HCT116 (cell line): ENCODE data around the gene B4GALNT4. TPM values are rescaled to one million over a fixed set of nuclear protein-coding genes. Genes with fewer than 3 reads are reported as not detected.

Experiments used
- ATAC-seq: fragments of 200-7000 bp; cut with Tn5 transposase; 2 replicates; pipeline ENCODE4 v1.9.1; 2020; ENCODE audit warnings: mild to moderate bottlenecking, moderate library complexity
- BruUV-seq: library from RNA; stranded (reverse); fragments of 400-500 nt; replicated peaks from 2 replicates; lab custom pipeline; 2021; lab: Mats Ljungman, UMichigan
- CTCF ChIA-PET: fragments of 300-600 bp; sonication (Branson Sonifier 250); formaldehyde crosslinking; loops from one replicate; lab custom pipeline; 2021; ENCODE audit warnings: antibody characterized with exemption; lab: Charles Lee
- POLR2A ChIA-PET: fragments of 300-600, 350-600 bp; sonication (Branson Sonifier 250); formaldehyde crosslinking; loops from one replicate; lab custom pipeline; 2021; ENCODE audit warnings: antibody characterized with exemption; lab: Charles Lee
- RAD21 ChIA-PET, 2 experiments: fragments of 300-600 bp; sonication (Branson Sonifier 250); formaldehyde crosslinking; loops; one replicate each; lab custom pipeline; 2023; ENCODE audit warnings: low total read pairs in 2 of 2; ENCODE audit not compliant: uncharacterized antibody in 2 of 2, unreplicated experiment in 2 of 2, low non-redundant PET in 1 of 2; lab: Charles Lee
- DNase-seq: peaks from one replicate; pipeline ENCODE4 v3.0.0-alpha.2; 2010; ENCODE audit warnings: low read depth, low spot score
- H2AFZ ChIP-seq: fragments of 200-600 bp; shearing (Covaris generic), sonication (generic); 2 replicates; pipeline ENCODE4 v1.6.1; 2017; ENCODE audit warnings: low read depth, mixed run types, mixed read lengths, antibody characterized with exemption, low read length; ENCODE audit not compliant: poor library complexity, severe bottlenecking
- H3K27ac ChIP-seq: 2 replicates; pipeline ENCODE4 v1.5.1; 2012; ENCODE audit warnings: low read depth, low read length
- H3K27me3 ChIP-seq: fragments of 200-600 bp; sonication (generic); 2 replicates; pipeline ENCODE4 v1.6.1; 2016; ENCODE audit warnings: mixed run types, low read length, mixed read lengths; ENCODE audit not compliant: insufficient read depth
- H3K36me3 ChIP-seq, 2 experiments: fragments of 200-500 bp in 1 of 2; fragments of 200-600 bp in 1 of 2; sonication (Bioruptor generic) in 1 of 2; sonication (generic) in 1 of 2; 2 replicates each; pipeline versions ENCODE4 v1.5.1 to v1.6.1; 2014 to 2016; ENCODE audit warnings: low read length in 2 of 2, inconsistent platforms in 1 of 2, mixed read lengths in 1 of 2, mixed run types in 1 of 2; ENCODE audit not compliant: insufficient read depth in 2 of 2, control insufficient read depth in 1 of 2
- H3K4me1 ChIP-seq, 2 experiments: fragments of 200-600 bp in 1 of 2; sonication (generic) in 1 of 2; 2 replicates each; pipeline versions ENCODE4 v1.5.1 to v1.6.1; 2012 to 2017; ENCODE audit warnings: low read length in 2 of 2, inconsistent platforms in 1 of 2, mild to moderate bottlenecking in 1 of 2, mixed read lengths in 1 of 2, mixed run types in 1 of 2, moderate library complexity in 1 of 2; ENCODE audit not compliant: insufficient read depth in 2 of 2, control insufficient read depth in 1 of 2
- H3K4me2 ChIP-seq: fragments of 200-600 bp; sonication (generic); 2 replicates; pipeline ENCODE4 v1.6.1; 2017; ENCODE audit warnings: mixed run types, low read length, mixed read lengths
- H3K4me3 ChIP-seq, 2 experiments: fragments of 200-600 bp in 1 of 2; sonication (generic) in 1 of 2; replicated peaks in 1 of 2; 2 replicates each; pipeline ENCODE4 v1.5.1; 2011 to 2016; ENCODE audit warnings: low read length in 2 of 2, control low read depth in 1 of 2, low read depth in 1 of 2, mild to moderate bottlenecking in 1 of 2, mixed read lengths in 1 of 2, mixed run types in 1 of 2
- H3K79me2 ChIP-seq: fragments of 200-600 bp; sonication (generic); 2 replicates; pipeline ENCODE4 v1.6.1; 2017; ENCODE audit warnings: mild to moderate bottlenecking, mixed run types, low read length, moderate library complexity, mixed read lengths; ENCODE audit not compliant: insufficient read depth
- H3K9ac ChIP-seq: fragments of 200-600 bp; sonication (generic); 2 replicates; pipeline ENCODE4 v1.6.1; 2016; ENCODE audit warnings: low read length, mixed read lengths
- H3K9me2 ChIP-seq: fragments of 200-600 bp; sonication (generic), shearing (Covaris generic); 2 replicates; pipeline ENCODE4 v1.6.1; 2017; ENCODE audit warnings: mixed run types, mild to moderate bottlenecking, moderate library complexity; ENCODE audit not compliant: insufficient read depth
- H3K9me3 ChIP-seq, 2 experiments: fragments of 200-500 bp in 1 of 2; fragments of 200-600 bp in 1 of 2; sonication (Bioruptor generic) in 1 of 2; sonication (generic) in 1 of 2; 2 replicates each; pipeline ENCODE4 v1.6.1; 2014 to 2017; ENCODE audit warnings: low read length in 2 of 2, mixed read lengths in 2 of 2, inconsistent platforms in 1 of 2, low read depth in 1 of 2, mild to moderate bottlenecking in 1 of 2, mixed run types in 1 of 2, moderate library complexity in 1 of 2; ENCODE audit not compliant: control insufficient read depth in 1 of 2, insufficient read depth in 1 of 2
- H4K20me1 ChIP-seq: fragments of 200-600 bp; sonication (generic), shearing (Covaris generic); 2 replicates; pipeline ENCODE4 v1.6.1; 2017; ENCODE audit warnings: mixed run types, mild to moderate bottlenecking, moderate library complexity; ENCODE audit not compliant: insufficient read depth
- EGR1 ChIP-seq: IDR thresholded peaks from 2 replicates; pipeline ENCODE4 v1.6.1; 2012; ENCODE audit warnings: low read depth
- EZH2 ChIP-seq: fragments of 200-600 bp; sonication (generic); IDR thresholded peaks from 2 replicates; pipeline ENCODE4 v1.6.1; 2017; ENCODE audit warnings: antibody characterized with exemption, mixed run types
- EZH2phosphoT487 ChIP-seq: fragments of 200-600 bp; IDR thresholded peaks from 2 replicates; pipeline ENCODE4 v1.6.1; 2018; ENCODE audit warnings: antibody characterized with exemption, borderline replicate concordance
- POLR2AphosphoS5 ChIP-seq: IDR thresholded peaks from 2 replicates; pipeline ENCODE4 v1.6.1; 2011; ENCODE audit warnings: mild to moderate bottlenecking, low read depth, low read length, moderate library complexity
- SIN3A ChIP-seq: IDR thresholded peaks from 2 replicates; pipeline ENCODE4 v1.6.1; 2012; ENCODE audit warnings: low read depth
- TCF7L2 ChIP-seq: IDR thresholded peaks from 2 replicates; pipeline ENCODE4 v1.7.0; 2011; ENCODE audit warnings: borderline replicate concordance, inconsistent platforms; ENCODE audit not compliant: insufficient read depth, insufficient read length; ENCODE audit errors: extremely low read depth
- YY1 ChIP-seq: IDR thresholded peaks from 2 replicates; pipeline ENCODE4 v1.6.1; 2011; ENCODE audit warnings: low read length, low read depth, moderate library complexity, mild to moderate bottlenecking; ENCODE audit not compliant: insufficient replicate concordance; ENCODE audit errors: extremely low read depth
- ZFX ChIP-seq: fragments of 450-650 bp; IDR thresholded peaks from 2 replicates; pipeline ENCODE4 v1.6.1; 2017
- intact Hi-C: fragments of 100-400 bp; cut with micrococcal nuclease; formaldehyde crosslinking; loops from 2 replicates; pipeline ENCODE4 v1.10.0; 2022
- total RNA-seq: library from RNA; stranded (reverse); gene quantifications from one replicate; pipeline ENCODE4 v1.2.1, GENCODE V29; 2021; ENCODE audit not compliant: unreplicated experiment
- TF ChIP-seq, protein P1 (sequence below): IDR thresholded peaks from 2 replicates; pipeline ENCODE4 v1.6.1; 2012; ENCODE audit warnings: low read depth

The B4GALNT4 gene
- total RNA-seq, 1 experiment from 2014 or later: 54.3 TPM

DNA sequence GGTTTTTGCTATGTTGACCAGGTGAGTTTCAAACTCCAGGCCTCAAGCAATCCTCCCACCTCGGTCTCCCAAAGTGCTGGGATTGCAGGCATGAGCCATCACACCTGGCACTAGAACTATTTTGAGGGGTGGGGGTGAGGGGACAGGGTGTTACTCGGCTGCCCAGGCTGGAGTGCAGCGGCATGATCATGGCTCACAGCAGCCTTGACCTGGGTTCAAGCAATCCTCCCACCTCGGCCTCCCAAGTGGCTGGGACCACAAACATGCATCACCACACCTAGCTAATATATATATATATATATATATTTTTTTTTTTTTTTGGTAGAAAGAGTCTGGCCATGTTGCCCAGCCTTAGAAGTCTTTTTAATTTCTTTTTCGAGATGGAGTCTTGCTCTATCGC lies 31.6 kb upstream of the B4GALNT4 start:
- no peaks in the 10 kb centered on the region for H3K27me3 ChIP-seq
- ChIA-PET RAD21 (no interaction called here), CTCF (no interaction called here), POLR2A (interaction anchor here (1.2 kb wide), 1 partner anchor 10 kb away, joined by 3 read pairs; no protein-coding TSS in a partner anchor)
- H3K4me3 ChIP-seq: no peak overlapping the region
- intact Hi-C loops: no loop called here
- H2AFZ ChIP-seq: no peak overlapping the region
- ATAC-seq (no peak), DNase-seq (no peak)
- H3K9me3 ChIP-seq: no peaks in the 10 kb centered on the region; a peak in 1 of 4 replicates
- no peaks in the 10 kb centered on the region for H3K9me2 ChIP-seq
- no peak overlapping the region for H3K4me2 ChIP-seq
- H3K9ac ChIP-seq: no peak overlapping the region
- TF ChIP-seq EZH2phosphoT487 (no peak), SIN3A (no peak), YY1 (no peak), EZH2 (no peak), TCF7L2 (no peak), POLR2AphosphoS5 (no peak), EGR1 (no peak), ZFX (no peak)
- TF ChIP-seq, protein P1, sequence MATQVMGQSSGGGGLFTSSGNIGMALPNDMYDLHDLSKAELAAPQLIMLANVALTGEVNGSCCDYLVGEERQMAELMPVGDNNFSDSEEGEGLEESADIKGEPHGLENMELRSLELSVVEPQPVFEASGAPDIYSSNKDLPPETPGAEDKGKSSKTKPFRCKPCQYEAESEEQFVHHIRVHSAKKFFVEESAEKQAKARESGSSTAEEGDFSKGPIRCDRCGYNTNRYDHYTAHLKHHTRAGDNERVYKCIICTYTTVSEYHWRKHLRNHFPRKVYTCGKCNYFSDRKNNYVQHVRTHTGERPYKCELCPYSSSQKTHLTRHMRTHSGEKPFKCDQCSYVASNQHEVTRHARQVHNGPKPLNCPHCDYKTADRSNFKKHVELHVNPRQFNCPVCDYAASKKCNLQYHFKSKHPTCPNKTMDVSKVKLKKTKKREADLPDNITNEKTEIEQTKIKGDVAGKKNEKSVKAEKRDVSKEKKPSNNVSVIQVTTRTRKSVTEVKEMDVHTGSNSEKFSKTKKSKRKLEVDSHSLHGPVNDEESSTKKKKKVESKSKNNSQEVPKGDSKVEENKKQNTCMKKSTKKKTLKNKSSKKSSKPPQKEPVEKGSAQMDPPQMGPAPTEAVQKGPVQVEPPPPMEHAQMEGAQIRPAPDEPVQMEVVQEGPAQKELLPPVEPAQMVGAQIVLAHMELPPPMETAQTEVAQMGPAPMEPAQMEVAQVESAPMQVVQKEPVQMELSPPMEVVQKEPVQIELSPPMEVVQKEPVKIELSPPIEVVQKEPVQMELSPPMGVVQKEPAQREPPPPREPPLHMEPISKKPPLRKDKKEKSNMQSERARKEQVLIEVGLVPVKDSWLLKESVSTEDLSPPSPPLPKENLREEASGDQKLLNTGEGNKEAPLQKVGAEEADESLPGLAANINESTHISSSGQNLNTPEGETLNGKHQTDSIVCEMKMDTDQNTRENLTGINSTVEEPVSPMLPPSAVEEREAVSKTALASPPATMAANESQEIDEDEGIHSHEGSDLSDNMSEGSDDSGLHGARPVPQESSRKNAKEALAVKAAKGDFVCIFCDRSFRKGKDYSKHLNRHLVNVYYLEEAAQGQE: no peak
- no TSS peak for BruUV-seq
- no peak overlapping the region for H3K27ac ChIP-seq
- no peaks in the 10 kb centered on the region for H4K20me1 ChIP-seq
- H3K79me2 ChIP-seq: no peaks in the 10 kb centered on the region
- no peaks in the 10 kb centered on the region for H3K36me3 ChIP-seq
- no peaks in the 10 kb centered on the region for H3K4me1 ChIP-seq
